Stimulated activated CD8-positive, alpha-beta memory T cell treated with anti-CD3 and anti-CD28 coated beads, Interleukin-4, amount 100 ng/mL, for 1 hour (primary cell): ENCODE measurements around the gene B4GALT2.

Experiments used
- DNase-seq, 2 donors: peaks; one replicate each; pipeline ENCODE4 v3.0.0-alpha.2; 2020; ENCODE audit warnings: low read depth in 2 of 2, low spot score in 1 of 2

B4GALT2 gene

DNA sequence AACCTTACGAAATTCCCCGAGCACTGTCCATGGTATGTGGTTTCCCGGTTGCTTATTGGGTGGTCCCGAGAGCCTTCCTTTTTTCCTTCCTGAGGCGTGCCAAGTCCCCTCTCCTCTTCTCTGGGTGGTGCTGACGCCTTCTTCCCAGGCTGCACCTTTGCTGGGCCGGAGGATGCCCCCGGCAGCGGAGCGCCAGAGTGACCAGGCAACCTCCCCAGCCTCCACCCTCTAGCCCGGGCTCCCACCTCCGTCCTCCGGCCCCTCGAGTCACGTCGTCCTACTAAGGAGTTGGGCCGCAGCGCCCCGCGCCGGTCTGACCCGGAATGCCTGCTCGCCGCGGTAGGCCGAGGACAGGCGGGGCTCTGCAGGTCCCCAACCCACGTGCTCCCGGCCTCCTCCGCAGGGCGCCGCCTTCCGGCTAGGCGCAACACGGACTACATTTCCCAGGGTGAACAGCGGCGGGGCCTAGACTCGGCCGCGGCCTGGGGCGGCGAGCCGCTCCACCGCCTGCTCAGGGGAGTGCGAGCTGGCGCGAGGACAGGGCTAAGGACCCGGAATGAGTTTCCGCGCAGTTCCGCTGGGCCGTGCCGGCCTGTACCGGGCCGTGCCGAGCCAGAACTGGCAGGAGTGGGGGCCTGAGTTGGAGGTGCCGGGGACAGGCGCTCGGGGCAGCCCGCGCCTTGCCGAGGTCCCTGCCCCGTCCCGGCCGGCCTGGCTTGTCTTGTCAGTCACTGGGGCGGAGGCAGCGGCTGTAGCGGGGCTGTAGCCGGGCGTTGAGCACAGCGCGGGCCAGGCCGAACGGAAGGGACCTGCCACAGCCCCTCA, 32.6 kb upstream of the B4GALT2 start, which contains the start of gene IPO13:
TSS of gene IPO13 (plus strand) at position 715 of the 825 bp plus-strand sequence. CDS start 651 bp downstream, outside the sequence.
- DNase-seq: peak; percentile 72 to 88

DNA sequence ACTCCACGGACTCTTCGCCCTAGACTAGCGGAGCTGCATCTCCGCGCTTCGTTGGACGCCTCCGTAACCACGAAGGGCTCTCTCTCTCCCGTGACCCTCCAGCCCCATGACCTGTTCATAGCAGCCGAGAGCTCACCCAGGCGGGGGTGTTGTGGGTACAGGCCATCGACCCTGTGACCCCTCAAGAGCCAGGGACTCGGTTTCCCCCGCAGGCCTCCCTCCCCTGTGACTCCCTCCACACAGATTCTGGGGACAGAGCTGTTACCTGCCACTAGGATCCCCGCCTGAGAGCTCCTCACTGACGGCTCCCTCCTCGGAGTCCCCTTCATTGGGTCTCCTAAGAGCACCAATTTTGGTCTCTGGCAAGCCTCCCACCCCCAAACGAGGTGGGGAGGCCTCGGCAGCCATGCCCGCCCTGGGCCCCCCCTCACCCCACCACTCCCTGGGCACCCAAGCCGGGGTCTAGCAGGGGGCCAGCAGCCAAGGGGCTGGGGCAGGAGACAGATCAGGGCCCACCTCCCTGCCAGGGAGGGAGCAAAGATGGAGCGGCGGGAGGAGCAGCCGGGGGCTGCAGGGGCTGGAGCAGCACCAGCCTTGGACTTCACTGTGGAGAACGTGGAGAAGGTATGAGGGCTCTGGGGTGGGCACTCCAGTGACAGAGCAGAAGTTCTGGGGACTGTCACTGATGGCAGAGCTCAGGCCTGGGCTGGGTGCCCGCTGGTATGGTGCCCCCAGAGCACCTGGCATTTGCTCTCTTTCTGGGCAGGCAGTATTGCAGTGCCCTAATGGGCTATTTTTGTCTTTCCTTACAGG, 31.7 kb upstream of the B4GALT2 start:
- DNase-seq: no peak

GRCh38 chr1:43947874-43948437, 31.1 kb upstream of the B4GALT2 start:
- DNase-seq: no peak

DNA sequence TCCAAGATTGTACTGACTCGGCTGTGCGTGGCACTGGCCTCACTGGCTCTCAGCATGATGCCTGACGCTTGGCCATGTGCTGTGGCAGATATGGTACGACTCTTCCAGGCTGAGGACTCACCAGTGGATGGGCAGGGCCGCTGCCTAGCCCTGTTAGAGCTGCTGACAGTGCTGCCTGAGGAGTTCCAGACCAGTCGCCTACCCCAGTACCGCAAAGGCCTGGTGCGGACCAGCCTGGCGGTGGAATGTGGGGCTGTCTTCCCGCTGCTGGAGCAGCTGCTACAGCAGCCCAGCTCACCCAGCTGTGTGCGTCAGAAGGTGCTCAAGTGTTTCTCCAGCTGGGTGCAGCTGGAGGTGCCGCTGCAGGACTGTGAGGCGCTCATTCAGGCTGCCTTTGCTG, 29.3 kb upstream of the B4GALT2 start:
- no peak for DNase-seq

- DNase-seq: no peak
Measured at GRCh38 chr1:43951021-43951985, 27.7 kb upstream of the B4GALT2 start.

DNA sequence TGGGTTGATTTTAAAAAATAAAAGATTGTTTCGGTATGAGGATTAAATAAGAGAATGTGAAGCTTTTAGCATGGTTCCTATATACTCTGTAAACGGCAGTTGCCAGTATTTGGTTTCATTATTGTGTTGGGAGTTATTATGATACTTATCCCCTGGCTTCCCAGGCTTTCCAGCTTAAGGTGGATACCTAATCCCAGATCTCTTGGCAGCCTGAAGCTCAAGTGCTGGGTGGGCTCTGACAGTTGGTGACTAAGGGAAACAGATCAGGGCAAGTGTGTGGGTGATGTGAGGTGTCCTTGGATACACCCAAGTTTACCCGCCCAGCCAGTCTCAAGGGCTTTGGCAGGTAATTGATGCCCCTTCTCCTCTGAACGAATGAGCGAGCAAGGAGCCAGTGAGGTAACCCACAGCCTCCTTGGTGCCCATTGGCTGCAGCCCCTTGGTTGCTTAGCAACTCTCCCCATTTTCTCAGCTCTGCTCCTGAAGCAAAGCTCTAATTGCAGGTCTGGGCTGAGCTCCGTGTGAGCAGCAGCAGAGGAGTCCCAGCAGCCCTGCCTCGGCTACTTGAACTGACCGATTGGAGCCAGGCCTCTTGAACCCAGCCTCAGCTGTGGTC, 26.2 kb upstream of the B4GALT2 start:
- DNase-seq: no peak

- no peak for DNase-seq
Measured at GRCh38 chr1:43953361-43953760, 25.6 kb upstream of the B4GALT2 start.

- no peak for DNase-seq
Measured at GRCh38 chr1:43954036-43954435, 25.0 kb upstream of the B4GALT2 start.

- DNase-seq: no peak
Measured at GRCh38 chr1:43956234-43956633, 22.8 kb upstream of the B4GALT2 start.

- no peak for DNase-seq
Measured at GRCh38 chr1:43957407-43958040, 21.5 kb upstream of the B4GALT2 start.

GRCh38 chr1:43958351-43959255, 20.4 kb upstream of the B4GALT2 start:
- DNase-seq: no peak

DNA sequence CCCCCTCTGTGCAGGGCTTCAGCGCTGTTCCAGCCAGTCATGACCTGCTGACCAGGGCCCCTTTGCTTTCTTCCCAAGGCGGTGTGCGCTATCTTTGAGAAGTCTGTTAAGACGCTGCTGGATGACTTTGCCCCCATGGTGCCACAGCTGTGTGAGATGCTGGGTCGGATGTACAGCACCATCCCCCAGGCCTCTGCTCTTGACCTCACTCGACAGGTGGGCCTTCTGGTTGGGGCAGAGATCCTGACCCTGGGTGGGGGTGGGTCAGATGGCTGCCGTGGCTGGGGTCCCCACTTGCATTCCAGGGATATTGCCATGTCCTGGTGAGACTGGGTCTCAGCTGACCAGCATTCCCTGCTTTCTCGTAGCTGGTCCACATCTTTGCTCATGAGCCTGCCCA, 18.2 kb upstream of the B4GALT2 start:
- DNase-seq: no peak

DNA sequence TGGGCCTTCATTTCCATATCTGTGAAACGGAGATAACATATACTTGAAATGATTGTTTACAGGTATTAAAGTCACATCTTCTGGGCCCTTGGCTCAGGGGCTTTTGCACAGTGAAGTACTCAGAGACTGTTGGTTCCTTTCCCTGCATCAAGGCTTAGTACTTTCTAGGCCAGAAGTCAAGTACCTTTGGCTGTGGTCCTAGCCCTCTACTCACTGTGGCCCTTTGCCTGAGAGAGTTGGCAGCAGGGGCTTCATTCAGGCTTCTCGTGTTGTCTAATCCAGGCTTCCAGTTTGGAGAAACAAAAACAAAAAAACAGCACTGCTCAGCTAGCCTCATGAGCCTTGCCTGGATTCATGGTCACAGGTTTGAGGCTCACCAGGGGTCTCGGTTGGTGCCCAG, 17.3 kb upstream of the B4GALT2 start:
- DNase-seq: no peak

DNA sequence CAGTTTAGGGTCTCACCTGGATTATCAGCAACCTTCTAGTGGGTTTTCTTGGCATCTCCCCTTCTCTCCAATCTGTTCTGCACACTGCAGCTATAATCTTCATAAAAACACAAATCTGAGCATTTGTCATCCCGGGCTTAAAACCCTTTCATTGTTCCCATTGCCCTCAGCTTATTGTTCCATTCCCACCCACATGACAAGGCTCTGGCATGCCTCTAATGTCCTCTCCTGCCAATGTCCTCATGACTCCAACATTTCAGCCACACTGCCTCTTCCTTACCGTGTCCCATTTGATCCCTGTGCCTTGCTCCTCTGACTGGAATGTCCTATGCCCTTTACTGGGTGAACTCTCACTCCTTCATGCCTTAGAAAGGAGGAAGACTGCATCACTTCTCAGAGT, 16.7 kb upstream of the B4GALT2 start:
- DNase-seq: no peak

DNA sequence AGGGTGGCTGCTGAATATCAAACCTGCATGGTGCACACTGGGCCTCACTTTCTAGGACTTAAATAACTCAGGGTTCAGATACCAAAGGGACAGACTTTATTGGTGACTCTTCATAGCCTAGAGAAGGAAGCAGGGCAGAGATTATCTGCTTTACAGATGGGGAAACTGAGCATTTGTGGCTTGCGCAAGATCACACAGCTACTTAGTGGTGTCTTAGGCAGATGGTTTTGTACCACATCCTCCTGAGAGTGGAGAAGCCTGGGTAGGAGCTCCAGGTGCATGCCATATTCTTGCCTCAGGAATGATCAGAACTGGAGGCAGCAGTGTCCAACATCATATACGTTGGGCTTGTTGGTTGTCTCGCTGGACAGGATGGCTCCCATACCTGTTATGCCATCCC, 16.0 kb upstream of the B4GALT2 start:
- no peak for DNase-seq

DNA sequence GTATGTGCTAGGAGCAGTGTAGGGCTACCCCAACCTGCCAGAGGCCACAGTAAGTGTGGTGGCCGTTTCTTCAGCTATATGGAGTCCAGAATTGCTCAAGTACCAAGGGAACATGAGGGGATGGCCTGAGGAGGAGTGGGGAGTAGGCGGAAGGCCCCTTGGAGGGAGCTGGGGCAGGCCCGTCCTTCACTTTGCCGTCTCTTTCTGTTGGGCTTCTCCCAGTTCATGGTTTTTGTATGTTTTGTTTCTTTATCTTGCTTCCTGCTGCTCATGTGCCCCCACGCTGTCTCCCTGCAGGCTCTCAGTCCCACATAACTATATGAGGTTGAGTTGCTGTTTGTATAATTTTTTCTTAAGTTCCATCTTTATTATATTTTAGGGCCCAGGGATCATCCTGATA, 15.1 kb upstream of the B4GALT2 start:
- DNase-seq: no peak

- DNase-seq: no peak
Measured at GRCh38 chr1:43965316-43965715, 13.7 kb upstream of the B4GALT2 start.

GRCh38 chr1:43968348-43968948, 10.6 kb upstream of the B4GALT2 start:
- DNase-seq: no peak

DNA sequence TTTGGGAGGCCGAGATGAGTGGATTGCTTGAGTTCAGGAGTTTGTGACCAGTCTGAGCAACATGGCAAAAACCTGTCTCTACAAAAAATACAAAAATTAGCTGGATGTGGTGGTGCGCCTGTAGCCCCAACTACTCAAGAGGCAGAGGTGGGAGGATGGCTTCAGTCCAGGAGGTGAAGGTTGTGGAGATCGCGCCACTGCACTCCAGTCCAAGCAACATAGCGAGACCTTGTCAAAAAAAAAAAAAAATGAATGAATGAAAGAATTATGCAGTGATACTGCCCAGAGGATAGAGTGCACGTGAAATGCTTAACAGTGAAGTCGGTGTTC, 9.6 kb upstream of the B4GALT2 start:
- no peak for DNase-seq
